ENCODE data around the gene ARIH2. TPM values are rescaled to one million over a fixed set of nuclear protein-coding genes. Genes with fewer than 3 reads are reported as not detected.

The ARIH2 gene
- total RNA-seq, 1 experiment from 2014 or later = 167 TPM

- Mint-ChIP-seq H3K36me3 (ENCODE audit: insufficient read depth, unreplicated experiment) (peaks cover 12% of the 10 kb centered on the region), H3K27me3 (ENCODE audit: insufficient read depth, unreplicated experiment) (no peaks in the 10 kb centered on the region), H3K4me1 (ENCODE audit: insufficient read depth, unreplicated experiment) (peaks cover 29% of the 10 kb centered on the region), H3K4me3 (ENCODE audit: unreplicated experiment) (peak within 1 kb of the TSS; percentile 89), H3K9me3 (ENCODE audit: unreplicated experiment) (no peaks in the 10 kb centered on the region), H3K27ac (ENCODE audit: low read depth, unreplicated experiment) (peak within 1 kb of the TSS; percentile 71)
- peak; percentile 13 for TF ChIP-seq CTCF (IDR thresholded peaks at IDR 0.05; ENCODE audit: unreplicated experiment)
- ChIA-PET POLR2A (interaction anchor here (0.7 to 7.4 kb wide), 12 partner anchors 10 to 361 kb away, joined by 3 to 131 read pairs (median 4); partner anchors contain the start of genes ARIH2, DALRD3, IMPDH2 and LAMB2), CTCF (interaction anchor here (0.7 to 5.7 kb wide), 12 partner anchors 9 to 459 kb away, joined by 3 to 38 read pairs (median 3); partner anchors contain the start of genes DALRD3, IMPDH2, NDUFAF3 and QRICH1)
- peak; percentile 82 for DNase-seq (ENCODE audit: unreplicated experiment)
- no TSS peak for BruUV-seq (replicated peaks)
- intact Hi-C loops (cut with micrococcal nuclease) = loop anchor here (2.0 kb wide), 3 partner anchors 17 to 459 kb away; partner anchors contain the start of gene WDR6
Measured at GRCh38 chr3:48989796-48990635, 71.4 kb downstream of the ARIH2 start, which contains the start of gene P4HTM. Gene P4HTM, plus strand, starts transcription at chr3:48990241. Its CDS starts 16 bp downstream, at chr3:48990257.

- DNase-seq (ENCODE audit: unreplicated experiment) = no peak
- intact Hi-C loops (cut with micrococcal nuclease) = no loop called here
- Mint-ChIP-seq H3K9me3 (ENCODE audit: unreplicated experiment) (no peaks in the 10 kb centered on the region), H3K36me3 (ENCODE audit: insufficient read depth, unreplicated experiment) (peaks cover 16% of the 10 kb centered on the region), H3K4me3 (ENCODE audit: unreplicated experiment) (peak overlapping the region; percentile 89), H3K27me3 (ENCODE audit: insufficient read depth, unreplicated experiment) (no peaks in the 10 kb centered on the region), H3K4me1 (ENCODE audit: insufficient read depth, unreplicated experiment) (peaks cover 29% of the 10 kb centered on the region), H3K27ac (ENCODE audit: low read depth, unreplicated experiment) (no peak overlapping the region)
- ChIA-PET CTCF (interaction anchor here (1.1 to 5.7 kb wide), 4 partner anchors 17 to 459 kb away, joined by 3 to 38 read pairs (median 4); partner anchors contain the start of genes NDUFAF3 and WDR6), POLR2A (interaction anchor here (0.6 to 7.4 kb wide), 10 partner anchors 16 to 557 kb away, joined by 3 to 131 read pairs (median 4); partner anchors contain the start of genes DALRD3, IMPDH2, NDUFAF3 and QRICH1)
- no TSS peak for BruUV-seq (replicated peaks)
- TF ChIP-seq CTCF (IDR thresholded peaks at IDR 0.05; ENCODE audit: unreplicated experiment) = no peak
Measured at GRCh38 chr3:48990636-48991469, 72.2 kb downstream of the ARIH2 start.

GRCh38 chr3:48991851-48992545 is 73.4 kb downstream of the ARIH2 start:
- no peak for TF ChIP-seq CTCF (IDR thresholded peaks at IDR 0.05; ENCODE audit: unreplicated experiment)
- DNase-seq (ENCODE audit: unreplicated experiment) = no peak
- TSS peak; percentile 23 for BruUV-seq (replicated peaks)
- Mint-ChIP-seq H3K9me3 (ENCODE audit: unreplicated experiment) (no peaks in the 10 kb centered on the region), H3K27ac (ENCODE audit: low read depth, unreplicated experiment) (no peak overlapping the region), H3K27me3 (ENCODE audit: insufficient read depth, unreplicated experiment) (no peaks in the 10 kb centered on the region), H3K36me3 (ENCODE audit: insufficient read depth, unreplicated experiment) (peaks cover 8% of the 10 kb centered on the region), H3K4me1 (ENCODE audit: insufficient read depth, unreplicated experiment) (peaks cover 29% of the 10 kb centered on the region), H3K4me3 (ENCODE audit: unreplicated experiment) (peak overlapping the region; percentile 89)
- intact Hi-C loops (cut with micrococcal nuclease) = no loop called here
- POLR2A ChIA-PET = interaction anchor here (0.8 to 7.4 kb wide), 7 partner anchors 13 to 101 kb away, joined by 3 to 131 read pairs (median 5); partner anchors contain the start of genes DALRD3, IMPDH2, NDUFAF3 and WDR6
- CTCF ChIA-PET = interaction anchor here (0.8 to 1.3 kb wide), 4 partner anchors 13 to 458 kb away, joined by 3 to 6 read pairs (median 4); partner anchors contain the start of gene NDUFAF3
